Subcutaneous adipose tissue (tissue), 4 donors: ENCODE results near the gene COQ8A. TPM values are rescaled to one million over a fixed set of nuclear protein-coding genes. Genes with fewer than 3 reads are reported as not detected.

Experiments
- CTCF ChIP-seq: fragments of 450-650 bp; IDR thresholded peaks from one replicate; pipeline ENCODE4 v1.5.1; 2016; ENCODE audit warnings: low read depth, mild to moderate bottlenecking, control low read depth, antibody characterized with exemption, moderate library complexity
- total RNA-seq, 4 donors: library from RNA; depleted of rRNA; stranded (reverse); fragments of >200 nt; gene quantifications; one replicate each; pipeline ENCODE4 v1.1.0, GENCODE V29; 2016

The COQ8A gene
- total RNA-seq, 4 donors from 2014 or later, result 119 to 506 (median 227) TPM

- no peak for TF ChIP-seq CTCF
These were observed 53.9 kb downstream of the COQ8A start for GRCh38 chr1:226993814-226994585.

GRCh38 chr1:226994586-226995364, 54.7 kb downstream of the COQ8A start:
- TF ChIP-seq CTCF, result no peak

GRCh38 chr1:226995365-226996332, 55.6 kb downstream of the COQ8A start:
- TF ChIP-seq CTCF, result no peak

GRCh38 chr1:227002531-227003049, 62.5 kb downstream of the COQ8A start:
- TF ChIP-seq CTCF, result no peak

- no peak for TF ChIP-seq CTCF
These were observed 63.1 kb downstream of the COQ8A start for GRCh38 chr1:227003165-227003564.

GRCh38 chr1:227004796-227005195, 64.7 kb downstream of the COQ8A start:
- TF ChIP-seq CTCF, result no peak
